ENCODE results near the gene KRT75. TPM values are rescaled to one million over a fixed set of nuclear protein-coding genes. Genes with fewer than 3 reads are reported as not detected.

Gene KRT75
- total and polyA plus RNA-seq, 2 donors (not counting 3 experiments of a cell fraction or from before 2014, with no cell fraction given) = not detected

DNA sequence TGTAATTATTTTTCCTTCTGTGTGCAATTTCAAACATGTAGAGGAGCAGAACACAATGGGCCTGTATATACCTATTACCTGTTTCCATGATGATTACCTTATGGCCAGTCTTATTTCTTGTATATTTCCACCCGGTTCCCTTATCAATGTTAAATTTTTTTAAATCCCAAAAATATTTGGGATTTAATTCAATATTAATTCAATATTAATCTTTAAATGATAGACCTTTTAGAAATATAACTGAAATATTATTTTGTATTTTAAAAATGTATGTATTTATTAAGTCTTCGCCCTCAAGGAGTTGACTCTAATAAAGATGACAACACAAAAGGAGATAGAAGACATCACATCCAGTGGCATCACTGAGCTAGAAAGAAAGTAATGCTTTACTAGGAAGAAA lies 40.0 kb upstream of the KRT75 start:
- BruUV-seq (replicated peaks) = no TSS peak
- TF ChIP-seq MYC (IDR thresholded peaks at IDR 0.05; ENCODE audit: low read depth, low read length) (no peak), FOS (IDR thresholded peaks at IDR 0.05; ENCODE audit: borderline replicate concordance, insufficient read depth, low read length) (no peak), JUN (IDR thresholded peaks at IDR 0.05; ENCODE audit: borderline replicate concordance, insufficient read depth, insufficient read length, low read depth) (no peak), GATA2 (IDR thresholded peaks at IDR 0.05; ENCODE audit: insufficient read depth, insufficient read length, low read depth, low read length) (no peak), POLR2AphosphoS5 (IDR thresholded peaks at IDR 0.05; ENCODE audit: insufficient read depth, low read depth, low read length) (no peak), POLR2A (IDR thresholded peaks at IDR 0.05; ENCODE audit: low read depth, low read length) (no peak), EZH2 (IDR thresholded peaks at IDR 0.05; ENCODE audit: borderline replicate concordance, low read depth, low read length, severe bottlenecking) (no peak)
- TF ChIP-seq, protein P1, sequence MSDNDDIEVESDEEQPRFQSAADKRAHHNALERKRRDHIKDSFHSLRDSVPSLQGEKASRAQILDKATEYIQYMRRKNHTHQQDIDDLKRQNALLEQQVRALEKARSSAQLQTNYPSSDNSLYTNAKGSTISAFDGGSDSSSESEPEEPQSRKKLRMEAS (IDR thresholded peaks at IDR 0.05; ENCODE audit: insufficient read depth, insufficient read length) = no peak
- TF ChIP-seq, protein P2, sequence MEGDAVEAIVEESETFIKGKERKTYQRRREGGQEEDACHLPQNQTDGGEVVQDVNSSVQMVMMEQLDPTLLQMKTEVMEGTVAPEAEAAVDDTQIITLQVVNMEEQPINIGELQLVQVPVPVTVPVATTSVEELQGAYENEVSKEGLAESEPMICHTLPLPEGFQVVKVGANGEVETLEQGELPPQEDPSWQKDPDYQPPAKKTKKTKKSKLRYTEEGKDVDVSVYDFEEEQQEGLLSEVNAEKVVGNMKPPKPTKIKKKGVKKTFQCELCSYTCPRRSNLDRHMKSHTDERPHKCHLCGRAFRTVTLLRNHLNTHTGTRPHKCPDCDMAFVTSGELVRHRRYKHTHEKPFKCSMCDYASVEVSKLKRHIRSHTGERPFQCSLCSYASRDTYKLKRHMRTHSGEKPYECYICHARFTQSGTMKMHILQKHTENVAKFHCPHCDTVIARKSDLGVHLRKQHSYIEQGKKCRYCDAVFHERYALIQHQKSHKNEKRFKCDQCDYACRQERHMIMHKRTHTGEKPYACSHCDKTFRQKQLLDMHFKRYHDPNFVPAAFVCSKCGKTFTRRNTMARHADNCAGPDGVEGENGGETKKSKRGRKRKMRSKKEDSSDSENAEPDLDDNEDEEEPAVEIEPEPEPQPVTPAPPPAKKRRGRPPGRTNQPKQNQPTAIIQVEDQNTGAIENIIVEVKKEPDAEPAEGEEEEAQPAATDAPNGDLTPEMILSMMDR (IDR thresholded peaks at IDR 0.05; ENCODE audit: extremely low read depth in 1 of 2, insufficient read depth in 1 of 2, low read depth in 1 of 2, low read length in 2 of 2) = no peak
- CTCF ChIA-PET = no interaction called here

More for the DNA sequence above, 40.0 kb upstream of the KRT75 start:
- Histone ChIP-seq H3K79me2 (ENCODE audit: control insufficient read depth, insufficient read depth, low read length) (no peaks in the 10 kb centered on the region), H4K20me1 (replicated peaks; ENCODE audit: control insufficient read depth, extremely low read depth, insufficient read depth, low read length) (no peaks in the 10 kb centered on the region), H3K9ac (replicated peaks; ENCODE audit: extremely low read depth, insufficient read depth, low read length) (no peak overlapping the region), H3K27ac (ENCODE audit: insufficient read depth, low read depth, low read length) (no peak overlapping the region), H3K9me1 (replicated peaks; ENCODE audit: control insufficient read depth, extremely low read depth, insufficient read depth, low read length) (no peaks in the 10 kb centered on the region), H3K27me3 (ENCODE audit: control insufficient read depth in 2 of 2, insufficient read depth in 2 of 2, low read length in 2 of 2) (peaks cover 0 to 2% of the 10 kb centered on the region in 2 experiments), H3K9me3 (replicated peaks; ENCODE audit: control insufficient read depth, insufficient read depth, low read length) (no peaks in the 10 kb centered on the region), H3K4me3 (replicated peaks in 1 of 3; ENCODE audit: insufficient read depth in 1 of 3, low read depth in 1 of 3, low read length in 3 of 3) (no peak overlapping the region), H2AFZ (ENCODE audit: low read depth, low read length) (no peak overlapping the region), H3K4me1 (ENCODE audit: control insufficient read depth, extremely low read depth, insufficient read depth, low read length) (no peaks in the 10 kb centered on the region), H3K4me2 (ENCODE audit: insufficient read depth, low read length) (no peak overlapping the region), H3K36me3 (ENCODE audit: control insufficient read depth in 2 of 2, extremely low read depth in 1 of 2, insufficient read depth in 2 of 2, low read length in 2 of 2) (no peaks in the 10 kb centered on the region)
- FAIRE-seq (no peak), DNase-seq (ENCODE audit: low read depth, low spot score) (no peak)
- POLR2A ChIA-PET = no interaction called here
- dilution Hi-C loops (cut with MboI; ENCODE audit: extremely low pct_ligation_motif_present, low sequenced_read_pairs) = no loop called here
- intact Hi-C loops (cut with micrococcal nuclease) = no loop called here

Data from endothelial cell of umbilical vein (primary cell).